ENCODE measurements around the gene HOXD12. TPM values are rescaled to one million over a fixed set of nuclear protein-coding genes. Genes with fewer than 3 reads are reported as not detected.

HOXD12 gene
- total and polyA plus RNA-seq, 2 donors (not counting 1 experiment from before 2014, with no cell fraction given) = not detected

- DNase-seq (ENCODE audit: low read depth in 2 of 2) = no peak
- no peaks in the 10 kb centered on the region for H4K20me1 ChIP-seq (ENCODE audit: control insufficient read depth, extremely low read depth, insufficient read depth, low read length)
- no peaks in the 10 kb centered on the region for H3K79me2 ChIP-seq (ENCODE audit: control insufficient read depth, insufficient read depth, low read length)
- no peak overlapping the region for H3K4me2 ChIP-seq (ENCODE audit: extremely low read depth, insufficient read depth, low read length)
- H3K27ac ChIP-seq (ENCODE audit: insufficient read depth, low read length) = no peak overlapping the region
- no peaks in the 10 kb centered on the region for H3K4me1 ChIP-seq (ENCODE audit: control insufficient read depth, extremely low read depth, insufficient read depth, low read length)
- H3K36me3 ChIP-seq (ENCODE audit: control insufficient read depth, insufficient read depth, low read length) = no peaks in the 10 kb centered on the region
- peaks cover 51% of the 10 kb centered on the region for H3K27me3 ChIP-seq (ENCODE audit: control insufficient read depth, insufficient read depth, low read length)
- no peak overlapping the region for H3K9ac ChIP-seq (ENCODE audit: insufficient read depth, low read length)
- no peaks in the 10 kb centered on the region for H3K9me3 ChIP-seq (ENCODE audit: control insufficient read depth, insufficient read depth, low read depth, low read length)
- no peak overlapping the region for H2AFZ ChIP-seq (ENCODE audit: low read length)
- no peak overlapping the region for H3K4me3 ChIP-seq (replicated peaks in 1 of 4; ENCODE audit: control extremely low read depth in 1 of 4, insufficient read depth in 1 of 4, low read depth in 3 of 4, low read length in 4 of 4)
- TF ChIP-seq EZH2 (IDR thresholded peaks at IDR 0.05; ENCODE audit: low read length, missing control alignments) (peak; percentile 75), CTCF (conservative IDR thresholded peaks at IDR 0.05 in 1 of 2, IDR thresholded peaks at IDR 0.05 in 1 of 2; ENCODE audit: low read depth in 1 of 2, low read length in 2 of 2) (no peak)
Observed at GRCh38 chr2:176071330-176072291, 28.0 kb upstream of the HOXD12 start.

- H3K27ac ChIP-seq (ENCODE audit: insufficient read depth, low read length) = no peak overlapping the region
- no peaks in the 10 kb centered on the region for H4K20me1 ChIP-seq (ENCODE audit: control insufficient read depth, extremely low read depth, insufficient read depth, low read length)
- no peaks in the 10 kb centered on the region for H3K9me3 ChIP-seq (ENCODE audit: control insufficient read depth, insufficient read depth, low read depth, low read length)
- H3K4me2 ChIP-seq (ENCODE audit: extremely low read depth, insufficient read depth, low read length) = no peak overlapping the region
- H3K4me1 ChIP-seq (ENCODE audit: control insufficient read depth, extremely low read depth, insufficient read depth, low read length) = no peaks in the 10 kb centered on the region
- no peak overlapping the region for H3K4me3 ChIP-seq (replicated peaks in 1 of 4; ENCODE audit: control extremely low read depth in 1 of 4, insufficient read depth in 1 of 4, low read depth in 3 of 4, low read length in 4 of 4)
- H3K36me3 ChIP-seq (ENCODE audit: control insufficient read depth, insufficient read depth, low read length) = no peaks in the 10 kb centered on the region
- peaks cover 56% of the 10 kb centered on the region for H3K27me3 ChIP-seq (ENCODE audit: control insufficient read depth, insufficient read depth, low read length)
- H3K79me2 ChIP-seq (ENCODE audit: control insufficient read depth, insufficient read depth, low read length) = no peaks in the 10 kb centered on the region
- DNase-seq (ENCODE audit: low read depth in 2 of 2) = no peak
- TF ChIP-seq EZH2 (IDR thresholded peaks at IDR 0.05; ENCODE audit: low read length, missing control alignments) (no peak), CTCF (conservative IDR thresholded peaks at IDR 0.05 in 1 of 2, IDR thresholded peaks at IDR 0.05 in 1 of 2; ENCODE audit: low read depth in 1 of 2, low read length in 2 of 2) (no peak)
- no peak overlapping the region for H2AFZ ChIP-seq (ENCODE audit: low read length)
- H3K9ac ChIP-seq (ENCODE audit: insufficient read depth, low read length) = no peak overlapping the region
Observed at GRCh38 chr2:176072292-176072669, 27.3 kb upstream of the HOXD12 start.

- no peaks in the 10 kb centered on the region for H3K9me3 ChIP-seq (ENCODE audit: control insufficient read depth, insufficient read depth, low read depth, low read length)
- no peak for TF ChIP-seq CTCF (conservative IDR thresholded peaks at IDR 0.05 in 1 of 2, IDR thresholded peaks at IDR 0.05 in 1 of 2; ENCODE audit: low read depth in 1 of 2, low read length in 2 of 2)
- peak; percentile 57 for TF ChIP-seq EZH2 (IDR thresholded peaks at IDR 0.05; ENCODE audit: low read length, missing control alignments)
- H3K27me3 ChIP-seq (ENCODE audit: control insufficient read depth, insufficient read depth, low read length) = peaks cover 58% of the 10 kb centered on the region
- H3K9ac ChIP-seq (ENCODE audit: insufficient read depth, low read length) = no peak overlapping the region
- H3K79me2 ChIP-seq (ENCODE audit: control insufficient read depth, insufficient read depth, low read length) = no peaks in the 10 kb centered on the region
- no peaks in the 10 kb centered on the region for H4K20me1 ChIP-seq (ENCODE audit: control insufficient read depth, extremely low read depth, insufficient read depth, low read length)
- no peak overlapping the region for H3K4me2 ChIP-seq (ENCODE audit: extremely low read depth, insufficient read depth, low read length)
- no peak overlapping the region for H3K4me3 ChIP-seq (replicated peaks in 1 of 4; ENCODE audit: control extremely low read depth in 1 of 4, insufficient read depth in 1 of 4, low read depth in 3 of 4, low read length in 4 of 4)
- no peaks in the 10 kb centered on the region for H3K4me1 ChIP-seq (ENCODE audit: control insufficient read depth, extremely low read depth, insufficient read depth, low read length)
- DNase-seq (ENCODE audit: low read depth in 2 of 2) = no peak
- no peaks in the 10 kb centered on the region for H3K36me3 ChIP-seq (ENCODE audit: control insufficient read depth, insufficient read depth, low read length)
- no peak overlapping the region for H2AFZ ChIP-seq (ENCODE audit: low read length)
- H3K27ac ChIP-seq (ENCODE audit: insufficient read depth, low read length) = no peak overlapping the region
Observed at GRCh38 chr2:176072951-176073904, 26.4 kb upstream of the HOXD12 start.

All from fibroblast of lung (primary cell).